ENCODE results near the gene ADAP2.

The ADAP2 gene

GRCh38 chr17:30975042-30975820, 53.5 kb downstream of the ADAP2 start:
- TF ChIP-seq REST (IDR thresholded peaks at IDR 0.05; ENCODE audit: insufficient read depth in 1 of 2, low read depth in 2 of 2, low read length in 2 of 2) (no peak), FOXP2 (optimal IDR thresholded peaks at IDR 0.05; ENCODE audit: borderline replicate concordance, extremely low read depth, extremely low read length, insufficient read depth) (no peak), SIN3A (IDR thresholded peaks at IDR 0.05; ENCODE audit: borderline replicate concordance, insufficient read depth, low read length) (no peak), TAF1 (IDR thresholded peaks at IDR 0.05; ENCODE audit: borderline replicate concordance, insufficient read depth, low read length) (no peak), POLR2AphosphoS5 (IDR thresholded peaks at IDR 0.05; ENCODE audit: low read depth, low read length) (no peak)

GRCh38 chr17:30981531-30982519, 60.1 kb downstream of the ADAP2 start:
- TF ChIP-seq POLR2AphosphoS5 (IDR thresholded peaks at IDR 0.05; ENCODE audit: low read depth, low read length): no peak

- no peak for TF ChIP-seq FOXP2 (optimal IDR thresholded peaks at IDR 0.05; ENCODE audit: borderline replicate concordance, extremely low read depth, extremely low read length, insufficient read depth)
Measured at GRCh38 chr17:30982855-30983254, 61.1 kb downstream of the ADAP2 start.

- TF ChIP-seq FOXP2 (optimal IDR thresholded peaks at IDR 0.05; ENCODE audit: borderline replicate concordance, extremely low read depth, extremely low read length, insufficient read depth) (no peak), POLR2AphosphoS5 (IDR thresholded peaks at IDR 0.05; ENCODE audit: low read depth, low read length) (no peak), SIN3A (IDR thresholded peaks at IDR 0.05; ENCODE audit: borderline replicate concordance, insufficient read depth, low read length) (no peak), REST (IDR thresholded peaks at IDR 0.05; ENCODE audit: insufficient read depth in 1 of 2, low read depth in 2 of 2, low read length in 2 of 2) (no peak), TAF1 (IDR thresholded peaks at IDR 0.05; ENCODE audit: borderline replicate concordance, insufficient read depth, low read length) (no peak)
Measured at GRCh38 chr17:30990458-30990857, 68.7 kb downstream of the ADAP2 start.

GRCh38 chr17:30992551-30992950, 70.8 kb downstream of the ADAP2 start:
- no peak for TF ChIP-seq FOXP2 (optimal IDR thresholded peaks at IDR 0.05; ENCODE audit: borderline replicate concordance, extremely low read depth, extremely low read length, insufficient read depth)
- TF ChIP-seq REST (IDR thresholded peaks at IDR 0.05; ENCODE audit: insufficient read depth in 1 of 2, low read depth in 2 of 2, low read length in 2 of 2): no peak
- TF ChIP-seq TAF1 (IDR thresholded peaks at IDR 0.05; ENCODE audit: borderline replicate concordance, insufficient read depth, low read length): no peak
- TF ChIP-seq POLR2AphosphoS5 (IDR thresholded peaks at IDR 0.05; ENCODE audit: low read depth, low read length): no peak
- no peak for TF ChIP-seq SIN3A (IDR thresholded peaks at IDR 0.05; ENCODE audit: borderline replicate concordance, insufficient read depth, low read length)

- no peak for TF ChIP-seq FOXP2 (optimal IDR thresholded peaks at IDR 0.05; ENCODE audit: borderline replicate concordance, extremely low read depth, extremely low read length, insufficient read depth)
- no peak for TF ChIP-seq REST (IDR thresholded peaks at IDR 0.05; ENCODE audit: insufficient read depth in 1 of 2, low read depth in 2 of 2, low read length in 2 of 2)
- no peak for TF ChIP-seq TAF1 (IDR thresholded peaks at IDR 0.05; ENCODE audit: borderline replicate concordance, insufficient read depth, low read length)
- no peak for TF ChIP-seq POLR2AphosphoS5 (IDR thresholded peaks at IDR 0.05; ENCODE audit: low read depth, low read length)
- no peak for TF ChIP-seq SIN3A (IDR thresholded peaks at IDR 0.05; ENCODE audit: borderline replicate concordance, insufficient read depth, low read length)
Measured at GRCh38 chr17:30995347-30995746, 73.6 kb downstream of the ADAP2 start.
